Activated CD4-positive, alpha-beta T cell treated with anti-CD3 and anti-CD28 coated beads, Interleukin-2, Interleukin-6, amounts not matched to agents 100 ng/mL and 50 ng/mL, durations not matched to agents 16 hours and 8 hours (primary cell): ENCODE measurements around the gene GRK4.
"Not testable (repeated sequence)": the region's sequence is repeated elsewhere in the genome, so short reads cannot be mapped to it uniquely, and the experiment has no call there.

Source experiments
- DNase-seq: peaks from one replicate; pipeline ENCODE4 v3.0.0-alpha.2; 2020

GRK4 gene

GRCh38 chr4:2942532-2943363, 20.6 kb upstream of the GRK4 start:
- DNase-seq, result no peak

DNA sequence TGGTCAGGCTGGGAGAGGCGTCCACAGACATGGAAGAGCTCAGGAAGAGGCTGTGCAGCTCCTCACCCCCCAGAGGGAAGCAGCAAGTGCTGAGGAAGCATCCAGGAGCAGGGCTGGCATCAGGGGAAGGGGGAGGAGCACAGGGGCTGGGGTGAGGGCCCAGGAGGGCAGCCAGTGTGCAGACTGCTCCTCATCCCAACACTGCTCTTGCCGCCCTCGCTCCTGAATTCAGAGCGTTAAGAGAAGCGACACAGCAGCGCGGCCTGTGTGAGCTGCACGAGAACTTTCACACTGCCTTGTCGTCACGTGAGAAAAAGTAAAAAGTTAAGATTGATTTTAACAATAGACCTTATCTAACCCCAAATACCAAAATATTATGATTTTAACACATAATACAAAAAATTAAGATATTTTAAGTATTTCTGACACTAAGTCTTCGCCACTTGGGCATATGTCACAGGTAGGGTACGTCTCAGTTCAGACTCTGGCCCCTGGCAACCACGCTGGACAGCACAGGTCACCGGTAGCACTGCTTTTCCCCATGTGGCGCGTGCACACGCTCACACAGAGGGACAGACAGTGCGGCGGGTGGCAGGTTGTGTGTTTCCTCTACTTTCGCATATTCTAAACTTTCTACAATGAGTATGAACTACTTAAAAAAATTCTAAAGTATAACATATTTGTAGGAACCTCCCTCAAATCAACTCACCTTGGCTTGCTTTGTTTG, 19.8 kb upstream of the GRK4 start:
- no peak for DNase-seq

DNA sequence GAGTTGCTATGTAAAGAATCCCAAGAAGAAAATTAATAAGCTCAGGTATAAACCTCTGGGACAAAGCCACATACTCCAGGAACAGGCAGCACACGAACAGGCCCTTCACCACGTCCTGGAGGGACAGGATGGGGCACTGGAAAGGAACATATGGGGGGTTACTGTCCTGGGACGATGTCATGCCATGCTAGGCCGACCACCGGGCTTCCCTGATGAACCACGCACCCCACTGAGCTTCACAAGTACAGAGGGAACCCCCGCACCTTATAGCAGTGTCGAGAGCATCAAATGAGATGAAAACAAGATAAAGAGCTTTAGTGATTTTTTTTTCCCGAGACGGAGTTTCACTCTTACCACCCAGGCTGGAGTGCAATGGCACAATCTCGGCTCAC, 19.3 kb upstream of the GRK4 start:
- DNase-seq, result no peak

- DNase-seq, result no peak
Measured at GRCh38 chr4:2944586-2945526, 18.5 kb upstream of the GRK4 start.

DNA sequence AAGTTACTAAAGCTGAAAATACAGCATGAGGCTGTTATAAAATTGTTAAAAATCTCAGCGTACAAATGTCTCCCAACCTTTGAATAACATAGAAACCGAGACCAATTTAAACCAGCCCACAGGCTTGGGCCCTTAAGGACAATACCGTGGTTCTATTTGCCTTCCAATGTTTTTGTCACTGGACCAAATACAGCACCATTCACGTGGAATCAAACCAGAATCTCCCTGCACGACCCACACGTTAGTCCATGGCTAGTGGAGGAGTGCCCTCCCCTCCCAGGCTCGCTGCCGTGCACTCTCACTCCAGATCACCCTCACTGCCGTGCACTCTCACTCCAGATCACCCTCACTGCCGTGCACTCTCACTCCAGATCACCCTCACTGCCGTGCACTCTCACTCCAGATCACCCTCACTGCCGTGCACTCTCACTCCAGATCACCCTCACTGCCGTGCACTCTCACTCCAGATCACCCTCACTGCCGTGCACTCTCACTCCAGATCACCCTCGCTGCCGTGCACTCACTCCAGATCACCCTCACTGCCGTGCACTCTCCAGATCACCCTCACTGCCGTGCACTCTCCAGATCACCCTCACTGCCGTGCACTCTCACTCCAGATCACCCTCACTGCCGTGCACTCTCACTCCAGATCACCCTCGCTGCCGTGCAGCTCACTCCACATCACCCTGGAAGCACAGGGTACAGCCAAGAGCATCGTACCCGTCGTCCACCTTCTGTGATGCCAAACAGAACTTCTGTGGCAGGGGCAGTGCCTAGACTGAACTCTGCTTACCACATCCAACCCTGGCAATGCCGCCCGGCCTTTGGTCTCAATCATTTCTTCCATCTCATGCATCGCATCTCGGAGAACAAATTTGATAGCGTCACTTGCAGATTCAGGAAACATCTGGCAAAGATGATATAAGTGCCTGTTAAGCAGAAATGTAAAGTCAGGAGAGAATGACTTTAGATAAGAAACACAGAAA, 17.5 kb upstream of the GRK4 start:
- DNase-seq, result not testable (repeated sequence)

DNA sequence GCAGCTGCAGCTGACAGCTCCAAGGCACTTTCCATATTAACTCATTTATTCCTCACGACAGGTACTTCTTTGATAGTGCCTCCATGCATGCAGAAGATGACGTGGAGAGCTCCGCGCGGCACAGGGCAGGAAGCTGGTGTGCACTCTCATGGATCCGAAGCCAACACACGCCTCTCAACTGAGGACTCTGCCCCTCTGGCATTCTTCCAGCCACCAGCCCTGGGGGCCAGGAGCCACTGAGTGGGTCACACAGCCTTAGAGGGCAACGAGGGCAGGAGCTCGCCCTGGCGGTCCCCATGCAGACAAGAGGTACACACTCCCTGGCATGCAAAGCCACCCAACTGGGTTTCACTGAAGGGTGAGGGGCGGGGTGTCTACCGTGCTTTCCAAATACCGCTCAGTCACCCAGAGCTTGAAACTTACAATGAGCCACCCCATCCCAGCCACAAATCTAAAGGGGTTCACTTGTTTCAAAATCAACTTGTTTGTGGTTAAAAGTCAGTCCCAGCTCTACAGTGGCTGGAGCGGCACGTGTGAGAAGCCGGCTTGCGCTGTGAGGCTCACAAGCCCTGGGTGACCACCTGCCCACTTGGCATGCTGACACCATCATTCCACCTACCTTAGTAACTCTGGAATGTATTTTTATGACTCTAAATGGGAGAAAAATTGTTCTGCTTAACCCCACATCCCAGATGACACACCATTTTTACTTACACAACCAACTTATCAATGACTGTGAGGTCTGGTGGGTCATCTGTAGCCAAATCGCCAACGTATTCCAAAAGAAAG, 16.4 kb upstream of the GRK4 start:
- DNase-seq, result no peak

GRCh38 chr4:2947926-2948325, 15.4 kb upstream of the GRK4 start:
- DNase-seq, result no peak

DNA sequence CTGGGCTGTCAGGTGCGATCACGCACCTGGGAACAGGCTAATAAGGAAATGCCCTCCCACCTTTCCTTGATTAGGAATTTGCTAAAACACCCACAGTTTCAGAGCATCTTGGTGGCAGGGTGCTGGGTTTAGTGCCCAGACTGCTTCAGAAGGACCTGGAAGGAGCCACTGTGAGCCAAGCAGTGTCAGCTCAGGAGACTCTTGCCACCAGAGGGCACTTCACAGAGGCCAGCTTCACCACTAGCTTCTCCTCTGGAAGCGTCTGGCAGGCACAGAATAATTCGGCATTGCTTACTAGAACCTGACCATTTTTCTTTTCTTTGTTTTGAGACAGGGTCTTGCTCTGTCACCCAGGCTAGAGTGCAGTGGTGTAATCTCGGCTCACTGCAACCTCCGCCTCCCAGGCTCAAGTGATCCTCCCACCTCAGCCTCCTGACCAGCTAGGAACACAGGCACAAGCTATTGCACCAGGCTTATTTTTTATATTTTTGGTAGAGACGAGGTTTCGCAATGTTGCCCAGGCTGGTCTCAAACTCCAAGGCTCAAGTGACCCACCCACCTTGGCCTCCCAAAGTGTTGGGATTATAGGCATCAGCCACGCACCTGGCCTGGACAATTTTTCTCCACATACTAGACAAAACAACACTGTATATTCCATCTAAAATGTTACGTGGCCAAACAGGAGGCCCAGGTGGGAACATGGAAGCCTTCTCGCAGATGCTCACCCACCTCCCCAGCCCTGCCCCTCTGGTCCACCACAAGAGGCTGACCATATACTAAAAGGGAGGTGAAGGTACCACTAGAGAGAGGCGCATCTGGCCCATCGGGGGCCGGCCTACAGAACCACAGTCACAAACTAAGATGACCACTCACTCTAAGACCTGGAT, 14.2 kb upstream of the GRK4 start:
- no peak for DNase-seq

- DNase-seq, result no peak
Measured at GRCh38 chr4:2949782-2950125, 13.6 kb upstream of the GRK4 start.

- DNase-seq, result no peak
Measured at GRCh38 chr4:2950221-2950989, 13.0 kb upstream of the GRK4 start.

DNA sequence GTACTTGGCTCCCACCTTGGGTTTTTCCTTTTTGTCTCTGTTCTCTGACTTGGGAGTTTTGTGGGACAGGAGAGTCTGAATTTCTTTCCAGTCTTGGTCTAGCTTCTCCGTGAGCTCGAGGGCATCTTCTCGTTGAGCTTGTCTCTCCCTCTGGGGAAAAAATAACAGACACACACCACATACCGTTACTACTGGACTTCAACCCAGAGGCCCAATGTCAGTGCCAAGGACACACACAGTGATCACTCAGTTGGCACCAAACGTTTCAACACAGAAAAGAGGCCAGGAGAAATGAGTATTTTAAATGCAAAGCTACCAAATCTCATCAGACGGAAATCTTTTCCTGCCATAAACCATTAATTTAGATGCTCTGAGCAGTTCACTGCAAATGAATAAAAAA, 9.9 kb upstream of the GRK4 start:
- DNase-seq, result no peak

DNA sequence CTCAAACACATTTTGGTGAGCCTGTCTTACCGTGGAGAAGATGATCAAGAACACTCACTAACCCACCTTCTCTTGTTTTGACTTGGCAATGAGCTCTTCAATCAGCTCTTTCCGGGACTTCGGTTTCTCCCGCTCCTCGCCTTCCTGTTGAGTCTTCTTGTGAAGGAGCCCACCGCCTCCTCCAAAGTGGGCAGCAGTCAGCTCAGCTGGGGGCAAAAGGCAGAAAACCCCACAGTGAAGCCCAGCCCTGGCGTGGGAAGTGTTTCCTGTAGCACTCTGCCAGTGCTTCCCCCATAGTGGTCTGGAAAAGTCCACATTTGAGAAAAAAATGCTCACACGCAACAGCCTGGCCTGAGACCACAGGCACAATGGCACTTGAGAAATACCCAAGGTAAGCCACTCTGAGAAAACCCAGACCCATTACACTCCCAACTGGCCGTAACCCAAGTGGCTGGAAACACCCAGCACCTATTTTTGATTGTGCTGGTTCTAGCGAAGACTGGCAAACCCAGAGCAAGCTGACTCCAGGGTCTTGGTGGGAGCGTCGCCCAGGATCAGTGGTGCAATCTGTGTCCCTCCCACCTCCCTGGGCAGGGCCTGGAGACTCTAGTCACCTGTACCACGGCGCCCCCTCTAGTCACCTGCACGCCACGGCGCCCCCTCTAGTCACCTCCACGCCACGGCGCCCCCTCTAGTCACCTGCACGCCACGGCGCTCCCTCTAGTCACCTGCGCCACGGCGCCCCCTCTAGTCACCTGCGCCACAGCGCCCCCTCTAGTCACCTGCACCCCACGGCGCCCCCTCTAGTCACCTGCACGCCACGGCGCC, 8.8 kb upstream of the GRK4 start:
- peak; percentile 91 for DNase-seq

DNA sequence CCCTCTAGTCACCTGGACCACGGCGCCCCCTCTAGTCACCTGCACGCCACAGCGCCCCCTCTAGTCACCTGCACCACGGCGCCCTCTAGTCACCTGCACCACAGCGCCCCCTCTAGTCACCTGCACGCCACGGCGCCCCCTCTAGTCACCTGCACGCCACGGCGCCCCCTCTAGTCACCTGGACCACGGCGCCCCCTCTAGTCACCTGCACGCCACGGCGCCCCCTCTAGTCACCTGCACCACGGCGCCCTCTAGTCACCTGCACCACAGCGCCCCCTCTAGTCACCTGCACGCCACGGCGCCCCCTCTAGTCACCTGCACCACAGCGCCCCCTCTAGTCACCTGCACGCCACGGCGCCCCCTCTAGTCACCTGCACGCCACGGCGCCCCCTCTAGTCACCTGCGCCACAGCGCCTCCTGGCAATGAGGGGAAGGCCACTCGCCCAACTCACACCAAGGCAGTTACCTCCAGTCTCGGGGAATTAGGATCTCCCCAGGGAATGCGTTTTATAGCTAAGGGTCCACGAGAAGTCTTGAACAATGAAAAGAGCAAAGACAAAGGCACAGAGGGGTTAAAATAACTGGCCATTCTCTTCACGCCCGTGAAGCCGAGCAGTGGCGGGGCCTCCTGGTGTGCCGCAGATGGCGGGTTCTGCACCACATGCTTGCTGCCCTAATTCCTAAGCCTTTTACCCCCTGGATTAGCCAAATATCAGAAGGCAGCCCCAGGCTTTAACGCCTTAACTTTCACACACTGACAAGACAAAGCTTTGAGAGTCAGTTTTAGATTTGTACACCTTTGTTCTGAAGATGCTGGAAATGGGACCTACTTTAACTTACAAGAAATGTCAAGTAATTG, 8.0 kb upstream of the GRK4 start:
- DNase-seq, result not testable (repeated sequence)

GRCh38 chr4:2958446-2958845, 4.9 kb upstream of the GRK4 start:
- no peak for DNase-seq

DNA sequence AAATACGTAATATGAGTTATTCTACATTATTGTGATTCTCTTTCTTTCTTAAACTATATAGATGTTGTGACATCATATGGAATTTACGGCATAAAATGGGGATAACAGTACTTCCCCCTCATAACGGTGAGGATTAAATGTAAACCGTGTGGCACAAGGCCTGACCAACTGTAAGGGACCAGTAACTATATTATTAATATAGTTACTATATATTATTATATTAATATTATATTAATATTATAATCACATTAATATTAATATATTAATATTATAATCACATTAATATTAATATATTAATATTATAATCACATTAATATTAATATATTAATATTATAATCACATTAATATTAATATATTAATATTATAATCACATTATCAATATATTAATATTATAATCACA, 2.9 kb upstream of the GRK4 start:
- DNase-seq, result not testable (repeated sequence)

DNA sequence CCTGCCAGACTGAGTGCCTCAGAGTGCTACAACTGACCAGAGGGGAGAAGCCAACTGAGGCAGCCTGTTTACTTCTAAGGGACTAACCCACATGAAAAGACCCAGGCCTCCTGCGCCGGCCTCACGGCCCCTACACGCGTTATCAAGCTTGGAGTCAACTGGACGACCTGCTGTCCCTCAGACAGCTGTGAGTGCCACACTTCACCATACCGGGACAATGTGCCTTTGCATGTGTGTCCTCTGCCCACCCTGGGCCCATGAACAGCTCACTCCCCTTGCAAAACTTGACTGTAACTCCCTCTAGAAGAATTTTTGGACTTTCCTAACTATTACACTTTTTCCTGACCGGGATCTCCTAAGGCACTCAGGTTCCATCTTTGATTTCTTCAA, 2.0 kb upstream of the GRK4 start:
- peak; percentile 49 for DNase-seq

GRCh38 chr4:2961811-2962441, 1.4 kb upstream of the GRK4 start:
- DNase-seq, result peak; percentile 89
